ENCODE results near the gene ABCB10.

- TF ChIP-seq CTCF (IDR thresholded peaks at IDR 0.05; ENCODE audit: low read depth, low read length, poor library complexity, severe bottlenecking) (no peak), EZH2phosphoT487 (IDR thresholded peaks at IDR 0.05; ENCODE audit: borderline replicate concordance, low read length) (no peak)
Measured at GRCh38 chr1:229574679-229575442, 16.4 kb upstream of the ABCB10 start.
